C1 segment of cervical spinal cord (tissue), 14 donors: ENCODE measurements around the gene UNC50.
"Not testable (repeated sequence)": the region's sequence is repeated elsewhere in the genome, so short reads cannot be mapped to it uniquely, and the experiment has no call there.

Experiments used
- DNase-seq, 14 donors: peaks; one replicate each; lab custom pipeline; 2025; lab: John Stamatoyannopoulos, UW

The UNC50 gene

DNA sequence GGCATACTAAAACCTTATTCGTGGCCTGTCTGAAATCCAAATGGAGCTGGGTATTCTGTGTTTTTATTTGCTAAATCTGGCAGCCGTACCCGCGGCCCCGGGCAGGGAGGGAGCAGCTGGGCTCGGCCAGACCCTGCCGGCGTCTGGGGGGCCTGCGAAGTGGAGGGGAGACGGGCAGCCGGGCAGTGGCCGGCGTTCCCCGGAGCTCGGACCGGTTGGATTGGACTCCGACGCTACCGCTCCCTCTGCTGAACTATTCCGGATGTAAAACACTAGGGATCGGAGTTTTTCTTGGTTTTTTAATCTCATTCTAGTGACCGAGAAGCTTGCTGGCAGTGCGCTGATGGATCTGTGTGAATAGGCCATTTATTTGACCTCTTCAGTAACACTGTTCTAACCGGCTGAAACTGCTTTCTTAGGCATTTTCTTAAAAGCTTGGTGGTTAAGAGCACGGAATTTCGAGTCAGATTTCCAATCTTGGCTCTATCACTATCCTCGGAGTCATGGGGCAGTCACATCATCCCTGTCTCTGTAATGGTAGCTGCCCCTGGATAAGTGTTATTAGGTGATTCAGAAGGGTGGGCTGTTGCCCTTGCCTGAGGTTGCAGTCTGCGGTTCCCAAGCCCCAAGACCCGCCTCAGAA is 694 bp downstream of the UNC50 start:
- DNase-seq = peak in 4 of 14 donors; percentile 26 to 54 (median 34)

- no peak for DNase-seq
Observed at GRCh38 chr2:98614024-98614739, 5.8 kb downstream of the UNC50 start.

GRCh38 chr2:98615481-98615880 is 7.1 kb downstream of the UNC50 start:
- no peak for DNase-seq

DNA sequence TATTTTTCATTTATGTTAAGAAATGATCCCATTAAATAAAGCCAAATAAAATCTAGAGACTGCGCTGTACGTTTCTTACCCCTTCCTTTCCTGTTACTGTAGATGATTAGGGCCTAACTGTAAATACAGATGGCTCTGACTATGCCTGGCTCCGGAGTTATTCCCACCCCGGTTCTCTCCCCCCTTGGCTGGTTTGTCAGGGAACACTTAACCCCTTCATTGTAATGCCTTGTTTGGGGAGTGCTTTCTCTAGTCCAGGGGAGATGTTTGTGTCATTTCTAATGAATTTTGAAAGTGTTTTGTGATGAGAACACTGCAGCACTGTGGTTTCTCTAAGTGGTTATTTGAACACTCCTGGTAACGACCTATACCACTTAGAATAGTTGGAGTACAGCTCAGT is 8.8 kb downstream of the UNC50 start:
- no peak for DNase-seq

- peak in 2 of 14 donors; percentile 15 to 34 for DNase-seq
Observed at GRCh38 chr2:98623657-98624056, 15.3 kb downstream of the UNC50 start.

- no peak for DNase-seq
Observed at GRCh38 chr2:98632351-98632750, 24.0 kb downstream of the UNC50 start.

DNA sequence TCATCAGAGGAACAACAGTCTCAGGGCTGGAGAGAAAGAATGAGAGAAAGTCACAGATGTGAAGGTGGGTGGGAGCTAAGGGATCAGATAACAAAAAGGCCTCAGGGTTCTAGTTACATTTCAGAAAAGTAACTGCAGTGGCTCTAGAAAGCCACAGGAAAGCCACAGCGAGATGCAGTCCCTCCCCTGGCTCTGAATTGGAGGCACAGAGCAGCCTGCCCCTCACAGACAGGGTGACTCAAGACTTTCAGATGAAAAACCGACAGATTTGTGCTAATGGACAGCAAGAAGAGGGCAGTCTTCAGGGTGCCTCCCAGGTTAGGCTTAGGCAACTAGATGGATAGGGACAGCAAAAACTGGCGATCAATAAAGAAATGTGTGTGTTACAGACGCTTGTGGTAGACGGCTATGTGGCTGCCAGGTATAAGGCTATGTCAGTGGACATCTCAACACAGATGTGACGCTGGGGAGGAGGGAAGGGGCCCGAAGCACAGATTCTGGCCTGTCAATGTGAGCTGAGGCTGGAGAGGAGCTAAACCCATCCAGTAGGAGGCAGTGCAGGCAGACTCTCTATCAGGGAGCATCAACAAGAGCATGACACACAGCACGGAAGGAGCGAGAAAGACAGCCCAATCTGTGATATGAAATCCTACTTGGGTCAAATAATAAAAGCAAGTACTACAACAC is 26.2 kb downstream of the UNC50 start:
- DNase-seq = no peak

GRCh38 chr2:98637401-98638147 is 29.2 kb downstream of the UNC50 start:
- DNase-seq = no peak

- no peak for DNase-seq
Observed at GRCh38 chr2:98643496-98644100, 35.2 kb downstream of the UNC50 start.

- no peak for DNase-seq
Observed at GRCh38 chr2:98647636-98648035, 39.2 kb downstream of the UNC50 start.

- DNase-seq = no peak
Observed at GRCh38 chr2:98648451-98648850, 40.1 kb downstream of the UNC50 start.

GRCh38 chr2:98649135-98649991 is 41.0 kb downstream of the UNC50 start:
- DNase-seq = peak; percentile 1 to 76 (median 54)

DNA sequence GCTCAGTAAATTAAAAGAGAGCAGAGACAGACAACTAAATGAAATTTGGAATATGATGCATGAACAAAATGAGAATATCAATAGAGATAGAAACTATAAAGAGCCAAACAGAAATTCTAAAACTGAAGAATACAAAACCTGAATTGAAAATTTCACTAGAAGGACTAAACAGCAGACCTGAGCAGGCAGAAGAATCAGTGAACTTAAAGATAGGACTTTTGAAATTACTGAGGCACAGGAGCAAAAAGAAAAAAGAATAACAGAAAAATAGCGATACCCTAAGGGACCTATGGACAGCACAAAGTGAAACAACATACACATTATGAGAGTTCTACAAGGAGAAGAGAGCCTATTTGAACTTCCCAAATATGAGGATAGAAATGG is 41.6 kb downstream of the UNC50 start:
- DNase-seq = no peak

DNA sequence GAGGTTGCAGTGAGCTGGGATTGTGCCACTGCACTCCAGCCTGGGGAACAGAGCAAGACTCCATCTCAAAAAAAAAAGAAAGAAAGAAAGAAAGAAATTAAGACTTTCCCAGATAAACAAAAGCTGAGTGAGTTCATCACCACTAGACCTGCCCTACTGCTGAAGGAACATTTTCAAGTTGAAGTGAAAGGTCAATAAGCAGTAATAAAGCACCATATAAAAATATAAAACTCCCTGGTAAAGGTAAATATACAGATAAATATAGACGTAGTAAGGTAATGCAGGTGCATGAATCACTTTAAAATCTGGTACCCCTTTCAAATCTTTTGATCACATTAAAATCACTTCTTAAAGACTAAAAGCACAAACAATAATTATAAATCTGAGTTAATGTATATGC is 42.6 kb downstream of the UNC50 start:
- no peak for DNase-seq

DNA sequence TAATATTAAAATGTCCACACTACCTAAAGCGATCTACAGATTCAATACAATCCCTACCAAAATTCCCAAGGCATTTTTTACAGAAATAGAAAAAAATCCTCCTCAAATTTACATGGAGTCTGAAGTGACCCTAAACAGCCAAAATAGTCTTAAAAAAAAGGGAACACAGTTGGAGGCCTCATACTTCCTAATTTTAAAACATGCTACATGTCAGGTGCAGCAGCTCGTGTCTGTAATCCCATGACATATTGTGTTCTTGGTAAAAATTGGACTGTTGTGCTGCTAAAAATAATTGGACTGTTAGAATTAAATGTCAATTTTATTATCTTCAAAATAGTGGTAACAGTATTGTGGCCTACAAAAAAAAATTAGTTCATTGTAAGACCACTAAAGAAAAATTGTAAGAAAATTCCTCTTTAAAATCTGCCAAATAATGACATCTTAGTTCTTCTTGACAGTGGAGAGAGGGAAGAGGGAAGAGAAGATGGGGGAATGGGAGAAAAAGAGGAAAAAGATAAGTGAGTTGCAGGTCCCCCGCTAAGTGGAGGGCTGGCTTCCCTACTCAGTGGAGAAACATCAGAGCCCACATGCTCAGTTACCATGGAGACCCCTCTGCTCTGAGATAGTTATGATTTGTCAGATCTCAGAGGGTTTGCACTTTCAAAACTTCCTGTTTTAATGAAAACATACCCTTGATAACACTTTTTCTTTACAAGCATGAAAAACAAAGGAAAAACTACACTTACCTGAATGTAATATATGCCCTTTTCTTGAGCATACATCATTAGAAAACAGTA is 46.5 kb downstream of the UNC50 start:
- no peak for DNase-seq

DNA sequence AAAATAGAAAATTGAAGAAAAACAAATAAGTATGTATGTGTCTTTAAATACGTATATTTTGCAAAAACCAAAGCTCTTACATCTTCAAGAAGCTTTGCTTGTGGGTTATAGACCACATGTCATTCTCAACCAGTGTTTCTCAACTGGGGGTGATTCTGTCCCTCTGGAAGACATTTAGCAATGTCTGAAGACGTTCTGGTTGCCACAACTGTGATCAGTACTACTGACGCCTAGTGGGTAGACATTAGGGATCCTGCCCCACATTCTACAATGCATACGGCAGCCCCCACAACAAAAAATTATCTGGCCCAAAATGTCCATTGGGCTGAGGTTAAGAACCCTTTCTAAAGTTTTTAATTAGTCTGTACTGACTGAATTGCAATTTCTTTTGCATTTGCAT is 48.4 kb downstream of the UNC50 start:
- no peak for DNase-seq

DNA sequence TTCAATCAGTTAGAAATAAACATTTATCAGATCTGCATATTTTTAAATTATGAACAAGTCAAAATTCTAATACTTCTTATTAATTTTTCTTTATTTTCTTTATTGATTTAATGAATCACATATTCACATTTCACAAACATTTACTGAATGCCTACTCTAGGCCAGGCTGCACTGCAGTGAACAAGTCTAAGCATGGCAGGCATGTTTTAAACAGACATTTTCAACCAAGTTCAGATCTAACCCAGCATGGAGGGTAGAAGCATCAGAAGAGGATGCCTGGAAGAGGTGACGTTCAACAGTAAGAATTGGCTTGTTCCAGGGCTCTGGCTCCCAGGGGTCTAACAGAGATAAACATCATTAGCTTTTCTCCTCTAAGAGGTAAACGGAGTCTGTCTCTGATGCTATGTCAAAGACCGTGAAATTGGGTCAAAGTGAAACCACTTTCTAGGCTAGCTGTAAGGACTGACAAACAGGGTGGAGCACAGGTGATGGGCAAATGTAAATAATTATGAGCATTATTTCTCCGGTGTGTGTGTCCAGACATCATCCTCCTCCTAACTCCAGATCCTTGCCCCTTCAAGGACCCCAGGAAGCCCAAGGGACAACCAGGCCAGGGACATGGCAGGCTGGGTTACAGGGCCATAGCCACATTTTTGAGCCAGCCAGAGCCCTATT is 50.6 kb downstream of the UNC50 start:
- no peak for DNase-seq

DNA sequence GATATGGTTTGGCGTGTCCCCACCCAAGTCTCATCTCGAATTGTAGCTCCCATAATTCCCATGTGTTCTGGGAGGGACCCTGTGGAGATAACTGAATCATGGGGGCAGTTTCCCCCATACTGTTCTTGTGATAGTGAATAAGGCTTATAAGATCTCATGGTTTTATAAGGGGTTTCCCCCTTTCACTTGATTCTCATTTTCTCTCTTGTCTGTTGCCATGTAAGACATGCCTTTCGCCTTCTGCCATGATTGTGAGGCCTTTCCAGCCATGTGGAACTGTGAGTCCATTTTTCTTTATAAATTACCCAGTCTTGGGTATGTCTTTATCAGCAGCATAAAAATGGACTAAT is 51.1 kb downstream of the UNC50 start:
- not testable (repeated sequence) for DNase-seq

GRCh38 chr2:98663511-98664090 is 55.2 kb downstream of the UNC50 start:
- no peak for DNase-seq
